Activated CD8-positive, alpha-beta memory T cell treated with anti-CD3 and anti-CD28 coated beads, Interleukin-2, amount 50 U/mL, for 24 hours (primary cell): ENCODE results near the gene PLXDC2.
"Not testable (repeated sequence)": the region's sequence is repeated elsewhere in the genome, so short reads cannot be mapped to it uniquely, and the experiment has no call there.

ENCODE experiments used
- DNase-seq: peaks from one replicate; pipeline ENCODE4 v3.0.0-alpha.2; 2020; ENCODE audit errors: extremely low read depth

Gene PLXDC2

DNA sequence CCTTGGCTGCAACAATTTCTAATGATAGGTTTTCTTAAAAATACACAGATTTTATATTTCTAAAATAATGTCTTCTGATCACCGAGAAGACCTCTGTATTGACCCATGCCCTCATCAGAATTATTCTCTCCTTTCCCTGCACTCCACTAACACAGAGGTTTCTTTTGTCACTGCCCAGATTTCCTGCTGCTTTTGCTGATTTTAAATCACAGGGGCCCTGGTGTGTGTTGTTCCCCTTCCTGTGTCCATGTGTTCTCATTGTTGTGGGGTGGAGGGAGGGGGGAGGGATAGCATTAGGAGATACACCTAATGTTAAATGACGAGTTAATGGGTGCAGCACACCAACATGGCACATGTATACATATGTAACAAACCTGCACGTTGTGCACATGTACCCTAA is 375.2 kb downstream of the PLXDC2 start:
- not testable (repeated sequence) for DNase-seq

DNA sequence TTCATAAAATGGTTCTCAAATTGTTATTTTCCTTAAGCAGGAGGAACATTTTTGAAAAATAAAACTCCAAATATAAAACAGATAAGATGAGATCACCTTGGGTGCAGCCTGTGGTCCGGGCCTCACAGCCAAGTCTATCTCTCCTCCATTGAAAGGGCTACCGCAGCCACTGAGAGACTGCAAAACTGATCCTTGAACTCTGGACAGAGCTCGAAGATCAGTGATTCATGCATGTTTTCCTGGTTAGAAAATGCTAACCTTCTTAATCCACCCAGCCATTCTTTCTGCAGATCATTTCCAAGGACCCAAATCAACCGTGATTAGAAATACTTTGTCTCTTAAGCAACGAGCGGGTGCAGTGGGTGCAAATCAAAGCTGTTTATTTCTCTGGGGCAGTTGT is 378.8 kb downstream of the PLXDC2 start:
- DNase-seq: no peak

- no peak for DNase-seq
Measured at GRCh38 chr10:20200758-20201157, 384.5 kb downstream of the PLXDC2 start.

DNA sequence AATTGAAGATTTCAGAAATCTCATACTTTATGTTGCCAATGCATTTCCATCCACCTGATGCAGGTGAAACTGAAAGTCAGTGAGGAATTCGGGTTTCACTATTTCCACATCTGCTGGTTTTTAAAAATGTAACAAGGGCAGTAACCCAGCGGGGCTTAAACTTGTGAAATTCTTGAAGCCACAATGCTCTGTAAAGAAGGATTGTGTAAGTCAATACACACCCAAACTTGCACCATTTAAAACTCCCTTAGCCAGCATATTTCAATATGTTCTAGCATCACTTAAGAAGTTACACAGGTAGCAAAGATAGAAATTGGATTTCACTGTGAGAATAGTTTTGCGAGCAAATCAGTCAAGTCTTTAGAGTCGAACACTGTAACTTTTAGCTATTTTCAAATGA is 386.1 kb downstream of the PLXDC2 start:
- no peak for DNase-seq

DNA sequence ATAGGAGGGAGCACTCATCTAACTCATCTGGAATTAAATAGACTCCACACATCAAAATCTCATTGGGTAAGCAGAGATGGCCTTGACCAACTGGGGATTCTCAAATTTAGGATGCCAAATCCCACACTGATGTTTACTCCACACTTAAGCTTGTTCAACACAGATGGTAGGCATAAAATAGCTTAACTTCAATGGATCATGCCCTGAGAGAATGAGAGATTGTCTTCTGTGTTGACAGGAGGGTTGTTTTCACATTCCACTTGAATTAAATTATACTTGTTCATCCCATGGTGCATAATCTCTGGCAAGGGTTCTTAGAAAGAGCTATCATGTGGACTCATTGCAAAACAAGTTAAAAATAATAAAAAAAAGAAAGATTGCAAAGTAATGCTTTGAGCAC is 391.4 kb downstream of the PLXDC2 start:
- DNase-seq: no peak

GRCh38 chr10:20209098-20209497 is 392.9 kb downstream of the PLXDC2 start:
- DNase-seq: not testable (repeated sequence)

DNA sequence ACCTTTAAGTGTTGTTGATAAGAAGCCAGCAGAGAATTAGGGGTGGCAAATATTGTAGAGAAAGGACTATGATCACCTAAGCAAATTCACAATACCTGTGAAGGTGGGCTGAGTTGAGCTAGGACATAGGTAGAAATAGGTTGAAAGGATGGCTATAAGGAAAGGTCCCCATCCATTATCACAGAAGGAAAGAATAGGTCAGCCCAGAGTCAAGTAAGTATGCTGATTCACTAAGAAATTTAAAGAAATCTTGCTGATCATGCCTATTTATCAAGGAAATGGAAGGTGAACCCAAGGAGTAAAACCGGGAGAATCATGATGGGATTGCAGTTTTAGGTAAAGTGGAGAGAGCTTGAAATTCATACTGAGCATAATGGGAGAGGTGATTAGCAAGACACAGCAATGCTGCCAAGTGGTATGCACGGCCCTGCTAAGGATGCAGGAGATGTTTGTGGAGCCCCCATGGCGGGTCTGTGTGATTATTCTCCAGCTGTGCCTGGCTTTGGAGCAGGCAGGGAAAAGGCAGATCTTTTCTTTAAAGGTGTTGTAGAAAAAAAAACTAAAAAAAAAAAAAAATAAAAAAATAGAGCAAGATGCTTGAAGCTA is 399.4 kb downstream of the PLXDC2 start:
- no peak for DNase-seq

GRCh38 chr10:20221356-20221755 is 405.1 kb downstream of the PLXDC2 start:
- no peak for DNase-seq

- no peak for DNase-seq
Measured at GRCh38 chr10:20228729-20229128, 412.5 kb downstream of the PLXDC2 start.

DNA sequence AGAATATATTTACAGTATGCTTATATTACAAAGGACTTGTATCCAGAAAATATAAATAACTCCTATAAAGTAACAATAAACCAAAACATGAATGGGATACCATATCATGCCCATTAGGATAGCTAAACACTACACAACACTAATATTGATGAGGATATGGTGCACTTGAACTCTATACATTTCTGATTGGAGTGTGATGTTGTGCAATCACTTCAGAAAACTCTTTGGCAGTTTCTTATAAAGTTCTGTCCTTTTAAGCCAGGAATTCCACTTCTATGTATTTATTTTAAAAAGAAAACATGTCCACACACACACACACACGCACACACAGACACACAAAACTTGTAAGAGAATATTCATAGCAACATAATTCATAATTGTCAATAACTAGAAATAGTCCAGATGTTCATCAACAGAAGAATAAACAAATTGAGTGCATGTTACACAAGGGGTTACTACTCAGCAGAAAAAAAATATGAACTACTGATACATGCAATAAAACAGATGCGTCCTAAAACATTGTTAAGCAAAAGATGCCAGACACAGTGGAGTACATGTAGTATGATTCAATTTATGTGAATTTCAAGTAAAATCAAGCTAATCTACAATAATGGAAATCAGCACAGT is 416.0 kb downstream of the PLXDC2 start:
- DNase-seq: no peak

- DNase-seq: no peak
Measured at GRCh38 chr10:20233423-20233822, 417.2 kb downstream of the PLXDC2 start.

- no peak for DNase-seq
Measured at GRCh38 chr10:20234579-20234978, 418.3 kb downstream of the PLXDC2 start.

GRCh38 chr10:20237091-20237570 is 420.9 kb downstream of the PLXDC2 start:
- DNase-seq: no peak

DNA sequence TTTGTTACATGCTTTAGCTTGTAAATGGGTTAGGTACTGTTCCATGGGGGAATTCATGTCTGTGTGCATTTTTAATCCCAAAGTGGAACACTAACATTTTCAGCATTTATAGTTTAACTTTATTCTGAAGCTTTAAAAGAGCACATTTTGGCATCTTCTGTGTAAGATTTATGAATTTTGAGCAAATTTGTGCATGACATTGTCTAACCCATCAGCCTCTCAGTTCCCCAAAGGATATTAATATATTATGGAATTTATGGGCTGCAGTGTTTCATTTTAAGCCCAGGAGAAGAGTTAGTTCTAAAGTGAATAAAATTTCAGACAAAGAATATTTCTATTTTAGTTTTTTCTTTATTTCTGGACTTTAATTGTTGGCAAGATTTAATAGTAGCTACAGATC is 421.4 kb downstream of the PLXDC2 start:
- no peak for DNase-seq

GRCh38 chr10:20240643-20241042 is 424.4 kb downstream of the PLXDC2 start:
- DNase-seq: no peak

- DNase-seq: no peak
Measured at GRCh38 chr10:20247454-20247853, 431.2 kb downstream of the PLXDC2 start.

DNA sequence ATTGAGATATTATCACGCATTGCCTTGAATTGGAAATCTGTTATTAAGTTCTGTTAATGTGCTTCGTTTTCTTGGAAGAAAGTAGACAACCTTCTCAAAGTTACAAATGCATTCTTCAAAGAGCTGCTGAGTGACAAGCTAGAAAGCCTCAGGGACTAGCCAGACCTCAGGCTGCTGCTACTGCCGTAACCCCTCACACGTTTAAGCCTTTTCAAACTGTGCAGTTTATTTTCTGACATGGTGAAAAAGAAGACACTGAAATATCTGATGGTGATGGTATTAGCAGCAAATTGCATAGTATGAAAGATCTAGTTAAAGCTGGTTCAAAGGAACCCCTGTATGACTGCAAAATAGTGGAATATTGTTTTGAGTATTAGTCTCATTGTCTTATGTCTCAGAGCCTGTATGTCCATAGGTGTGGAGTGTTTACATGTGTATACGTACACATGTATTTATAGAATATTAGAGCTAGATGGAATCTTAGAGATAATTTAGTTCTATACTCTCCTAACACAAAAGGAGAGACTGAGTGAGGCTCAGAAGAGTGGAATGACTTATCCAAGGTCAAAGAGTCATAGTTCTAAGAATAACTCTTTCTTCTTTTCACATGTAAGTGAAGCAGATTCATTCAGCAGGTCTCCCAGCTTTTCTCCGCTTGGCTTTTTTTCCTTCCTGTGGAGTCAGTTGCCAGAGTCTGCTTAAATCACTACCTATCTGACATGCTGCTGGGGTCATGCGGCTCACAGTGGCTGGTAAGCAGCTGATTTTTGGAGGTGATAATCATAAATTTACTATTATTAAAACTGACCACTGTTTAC is 431.9 kb downstream of the PLXDC2 start:
- no peak for DNase-seq

- DNase-seq: no peak
Measured at GRCh38 chr10:20254078-20254477, 437.8 kb downstream of the PLXDC2 start.

DNA sequence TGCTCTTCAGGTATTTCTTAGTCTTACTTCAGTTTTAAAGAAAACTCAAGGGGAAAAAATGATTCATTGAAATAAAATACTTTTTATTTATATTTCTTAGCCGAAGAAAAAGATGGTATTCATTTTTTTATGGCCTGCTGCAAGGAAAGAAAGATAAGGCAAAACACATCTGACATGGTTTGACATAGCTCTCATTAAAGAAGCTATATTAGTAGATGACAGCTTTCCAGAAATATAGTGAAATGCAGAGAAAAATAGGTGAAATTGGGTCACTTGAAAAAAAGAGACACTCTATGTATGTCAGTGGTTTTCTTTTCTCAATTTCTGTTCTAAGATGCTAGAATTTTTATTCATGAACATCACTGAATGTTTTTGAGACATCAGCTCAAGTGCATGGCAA is 438.3 kb downstream of the PLXDC2 start:
- DNase-seq: no peak

DNA sequence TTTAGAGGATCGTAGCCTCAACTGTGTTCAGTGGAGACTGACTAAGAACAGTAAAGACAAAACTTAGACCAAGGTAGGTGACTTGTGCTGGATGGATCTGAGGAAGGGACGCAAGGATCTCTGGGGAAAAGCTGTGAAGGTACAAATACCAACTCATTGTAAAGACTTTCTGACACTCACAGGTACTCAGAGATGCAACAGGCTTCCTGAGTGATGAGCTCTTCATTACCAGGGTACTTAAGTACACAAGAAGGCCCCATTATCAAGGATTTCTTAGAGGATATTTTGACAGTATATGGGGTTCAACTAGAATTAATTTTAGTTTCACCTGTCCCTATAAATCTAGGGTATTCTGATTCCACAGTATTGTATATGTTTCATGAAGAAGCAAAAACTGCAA is 440.7 kb downstream of the PLXDC2 start:
- no peak for DNase-seq

- no peak for DNase-seq
Measured at GRCh38 chr10:20257422-20257821, 441.2 kb downstream of the PLXDC2 start.

DNA sequence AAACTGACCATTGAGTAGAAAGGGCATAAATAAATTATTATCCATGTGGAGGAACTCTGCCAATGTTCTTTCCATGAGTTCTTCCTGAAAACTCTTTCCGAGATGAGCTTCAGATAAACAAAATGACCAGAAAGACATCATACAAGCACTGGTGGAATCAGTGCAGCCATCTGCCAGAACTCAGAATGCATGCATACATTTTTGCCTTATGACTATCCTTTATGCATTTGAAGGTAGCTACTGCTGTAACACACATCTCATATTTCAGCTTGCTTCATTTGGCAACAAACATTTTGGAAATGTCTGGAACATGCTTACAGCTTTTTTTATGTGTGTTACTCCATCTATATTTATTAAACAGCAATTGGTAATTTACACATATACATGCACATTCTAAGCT is 448.9 kb downstream of the PLXDC2 start:
- no peak for DNase-seq

DNA sequence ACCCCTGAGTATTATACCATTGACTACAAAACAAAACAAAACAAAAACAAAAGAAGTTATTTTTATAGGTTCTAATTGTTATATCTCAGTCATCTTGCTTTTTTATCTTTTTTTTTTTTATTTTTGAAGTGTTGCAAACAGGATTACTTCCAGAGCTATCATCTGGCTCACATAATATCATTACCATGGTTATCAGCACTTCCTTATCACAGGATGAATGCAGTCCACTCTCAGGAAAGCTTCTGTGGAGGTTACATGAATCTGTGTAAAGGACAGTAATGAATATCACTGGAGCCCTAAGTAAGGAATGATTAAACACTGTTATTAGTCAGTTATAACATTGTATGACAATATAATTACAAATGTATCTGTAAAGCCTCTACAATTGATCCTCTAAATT is 451.5 kb downstream of the PLXDC2 start:
- no peak for DNase-seq
